Measurements from ENCODE around the gene ECEL1. TPM values are rescaled to one million over a fixed set of nuclear protein-coding genes. Genes with fewer than 3 reads are reported as not detected.

Gene ECEL1
- total RNA-seq, 2 donors from 2014 or later = 1.6 to 4.6 TPM

DNA sequence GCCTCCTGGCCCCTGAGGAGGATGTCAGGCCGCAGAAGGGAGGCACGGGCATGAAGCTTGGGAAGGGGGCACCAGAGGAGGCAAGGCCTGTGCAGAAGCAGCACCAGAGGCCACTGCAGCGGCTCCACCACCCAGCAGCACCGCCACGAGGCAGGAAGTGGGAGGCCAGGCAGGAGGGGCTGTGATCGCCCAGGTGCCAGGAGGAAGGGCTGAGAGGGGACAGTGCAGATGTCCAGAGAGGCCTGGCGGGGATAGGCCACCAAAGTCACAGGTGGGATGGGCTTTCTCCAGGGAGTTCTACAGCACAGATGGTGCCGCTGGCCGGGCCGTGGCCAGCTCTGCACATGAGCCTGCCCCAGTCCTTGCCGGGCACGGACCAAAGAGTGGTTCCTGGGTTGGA lies 37.7 kb downstream of the ECEL1 start:
- H3K4me3 Mint-ChIP-seq = no peak overlapping the region

DNA sequence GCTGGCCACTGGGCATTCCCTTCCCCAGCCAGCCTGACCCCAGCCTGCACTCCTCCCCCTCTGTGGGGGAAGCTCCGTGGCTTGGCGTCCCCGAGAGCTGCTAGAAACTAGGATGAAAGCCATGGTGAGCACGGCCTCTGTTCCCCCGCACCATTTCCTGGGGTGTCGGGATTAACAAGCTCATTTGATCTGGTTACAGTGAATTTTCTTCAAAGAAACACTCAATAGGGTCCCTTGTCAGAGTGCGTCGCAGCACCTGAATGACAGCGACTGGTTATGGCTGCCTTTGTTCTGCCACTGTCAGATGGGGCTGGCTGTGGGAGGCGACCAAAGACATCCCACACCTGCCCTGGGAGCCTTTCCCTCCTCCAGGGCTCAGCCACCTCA lies 39.3 kb downstream of the ECEL1 start:
- Mint-ChIP-seq H3K27me3 (ENCODE audit: insufficient read depth) (peaks cover 4% of the 10 kb centered on the region), H3K4me1 (no peaks in the 10 kb centered on the region), H3K4me3 (no peak overlapping the region), H3K9me3 (no peaks in the 10 kb centered on the region), H3K36me3 (ENCODE audit: low read depth) (no peaks in the 10 kb centered on the region), H3K27ac (no peak overlapping the region)
- Histone ChIP-seq H3K9ac (ENCODE audit: extremely low read depth, low read length, poor library complexity, severe bottlenecking) (no peak overlapping the region), H3K27ac (ENCODE audit: low read depth, low read length) (peak overlapping the region; percentile 32), H3K4me1 (ENCODE audit: control insufficient read depth, insufficient read depth, low read length) (no peaks in the 10 kb centered on the region), H3K4me3 (ENCODE audit: low read length) (no peak overlapping the region), H3K9me3 (ENCODE audit: control insufficient read depth, low read length) (no peaks in the 10 kb centered on the region), H3K36me3 (ENCODE audit: control insufficient read depth, insufficient read depth, low read length) (no peaks in the 10 kb centered on the region), H3K27me3 (ENCODE audit: control insufficient read depth, insufficient read depth, low read length, poor library complexity, severe bottlenecking) (peaks cover 4% of the 10 kb centered on the region)
- 50 to 74% methylated on average over 4 to 10 of the region's 10 CpGs for WGBS, 2 experiments (ENCODE audit: insufficient coverage in 1 of 2, insufficient read length in 1 of 2)
- DNase-seq = no peak
- TF ChIP-seq, protein P1, sequence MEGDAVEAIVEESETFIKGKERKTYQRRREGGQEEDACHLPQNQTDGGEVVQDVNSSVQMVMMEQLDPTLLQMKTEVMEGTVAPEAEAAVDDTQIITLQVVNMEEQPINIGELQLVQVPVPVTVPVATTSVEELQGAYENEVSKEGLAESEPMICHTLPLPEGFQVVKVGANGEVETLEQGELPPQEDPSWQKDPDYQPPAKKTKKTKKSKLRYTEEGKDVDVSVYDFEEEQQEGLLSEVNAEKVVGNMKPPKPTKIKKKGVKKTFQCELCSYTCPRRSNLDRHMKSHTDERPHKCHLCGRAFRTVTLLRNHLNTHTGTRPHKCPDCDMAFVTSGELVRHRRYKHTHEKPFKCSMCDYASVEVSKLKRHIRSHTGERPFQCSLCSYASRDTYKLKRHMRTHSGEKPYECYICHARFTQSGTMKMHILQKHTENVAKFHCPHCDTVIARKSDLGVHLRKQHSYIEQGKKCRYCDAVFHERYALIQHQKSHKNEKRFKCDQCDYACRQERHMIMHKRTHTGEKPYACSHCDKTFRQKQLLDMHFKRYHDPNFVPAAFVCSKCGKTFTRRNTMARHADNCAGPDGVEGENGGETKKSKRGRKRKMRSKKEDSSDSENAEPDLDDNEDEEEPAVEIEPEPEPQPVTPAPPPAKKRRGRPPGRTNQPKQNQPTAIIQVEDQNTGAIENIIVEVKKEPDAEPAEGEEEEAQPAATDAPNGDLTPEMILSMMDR (conservative IDR thresholded peaks at IDR 0.05) = no peak

More for the DNA sequence above, 37.7 kb downstream of the ECEL1 start:
- Histone ChIP-seq H3K27me3 (ENCODE audit: control insufficient read depth, insufficient read depth, low read length, poor library complexity, severe bottlenecking) (peaks cover 4% of the 10 kb centered on the region), H3K4me1 (ENCODE audit: control insufficient read depth, insufficient read depth, low read length) (no peaks in the 10 kb centered on the region), H3K9me3 (ENCODE audit: control insufficient read depth, low read length) (no peaks in the 10 kb centered on the region), H3K4me3 (ENCODE audit: low read length) (no peak overlapping the region), H3K27ac (ENCODE audit: low read depth, low read length) (no peak overlapping the region), H3K9ac (ENCODE audit: extremely low read depth, low read length, poor library complexity, severe bottlenecking) (no peak overlapping the region), H3K36me3 (ENCODE audit: control insufficient read depth, insufficient read depth, low read length) (no peaks in the 10 kb centered on the region)
- Mint-ChIP-seq H3K4me1 (no peaks in the 10 kb centered on the region), H3K9me3 (no peaks in the 10 kb centered on the region), H3K27ac (no peak overlapping the region), H3K27me3 (ENCODE audit: insufficient read depth) (peaks cover 5% of the 10 kb centered on the region), H3K36me3 (ENCODE audit: low read depth) (no peaks in the 10 kb centered on the region)
- WGBS, 2 experiments (ENCODE audit: insufficient coverage in 1 of 2, insufficient read length in 1 of 2) = 85 to 86% methylated on average over 10 to 12 of the region's 12 CpGs
- DNase-seq = peak; percentile 76
- TF ChIP-seq, protein P1 (conservative IDR thresholded peaks at IDR 0.05) = peak; percentile 19

DNA sequence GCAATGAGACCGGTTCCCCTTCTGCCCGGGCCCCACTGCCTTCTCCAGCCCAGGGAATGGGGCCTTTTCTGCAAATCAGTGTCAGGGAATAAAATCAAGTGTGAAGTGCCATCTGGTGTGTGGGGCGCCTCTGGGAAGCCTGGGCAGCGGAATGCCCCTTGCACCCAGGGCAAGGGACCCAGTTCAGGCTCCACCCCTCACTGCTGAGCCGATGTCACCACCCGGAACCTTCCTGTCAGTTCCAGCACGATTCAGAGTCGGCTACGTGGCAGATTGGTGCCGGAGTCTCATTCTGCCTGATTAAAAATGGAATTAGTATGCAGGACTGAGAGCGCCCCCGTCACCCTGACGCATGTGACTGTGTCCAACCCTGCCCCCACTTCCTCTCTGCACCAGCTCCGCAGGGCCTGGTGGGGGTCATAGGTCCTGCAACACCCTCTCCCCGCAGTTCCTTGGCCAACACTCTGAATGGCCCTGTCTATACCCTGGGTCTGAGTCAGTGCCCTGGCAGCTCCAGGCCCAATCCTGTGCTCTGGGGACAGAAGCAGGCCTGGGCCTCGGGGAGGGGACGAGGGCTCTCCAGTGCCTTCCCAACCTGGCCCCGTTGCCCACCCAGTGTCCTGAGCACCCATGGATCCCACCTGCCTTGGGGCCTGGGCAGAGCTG lies 39.9 kb downstream of the ECEL1 start:
- no peaks in the 10 kb centered on the region for H3K9me3 Mint-ChIP-seq
- H3K4me1 ChIP-seq (ENCODE audit: control insufficient read depth, insufficient read depth, low read length) = no peaks in the 10 kb centered on the region
- no peaks in the 10 kb centered on the region for H3K4me1 Mint-ChIP-seq
- H3K9ac ChIP-seq (ENCODE audit: extremely low read depth, low read length, poor library complexity, severe bottlenecking) = no peak overlapping the region
- peak overlapping the region; percentile 32 for H3K27ac ChIP-seq (ENCODE audit: low read depth, low read length)
- H3K9me3 ChIP-seq (ENCODE audit: control insufficient read depth, low read length) = no peaks in the 10 kb centered on the region
- no peak overlapping the region for H3K4me3 ChIP-seq (ENCODE audit: low read length)
- H3K27me3 Mint-ChIP-seq (ENCODE audit: insufficient read depth) = peaks cover 4% of the 10 kb centered on the region
- no peak overlapping the region for H3K27ac Mint-ChIP-seq
- peak; percentile 49 for DNase-seq
- H3K4me3 Mint-ChIP-seq = no peak overlapping the region
- H3K36me3 Mint-ChIP-seq (ENCODE audit: low read depth) = no peaks in the 10 kb centered on the region
- peaks cover 4% of the 10 kb centered on the region for H3K27me3 ChIP-seq (ENCODE audit: control insufficient read depth, insufficient read depth, low read length, poor library complexity, severe bottlenecking)
- TF ChIP-seq, protein P1 (conservative IDR thresholded peaks at IDR 0.05) = no peak
- no peaks in the 10 kb centered on the region for H3K36me3 ChIP-seq (ENCODE audit: control insufficient read depth, insufficient read depth, low read length)
- 91 to 93% methylated on average over 12 to 18 of the region's 18 CpGs for WGBS, 2 experiments (ENCODE audit: insufficient coverage in 1 of 2, insufficient read length in 1 of 2)
